ENCODE data around the gene SERF2. TPM values are rescaled to one million over a fixed set of nuclear protein-coding genes. Genes with fewer than 3 reads are reported as not detected.

SERF2 gene
- 1,432 and 2,009 TPM in 2 replicates for total RNA-seq

DNA sequence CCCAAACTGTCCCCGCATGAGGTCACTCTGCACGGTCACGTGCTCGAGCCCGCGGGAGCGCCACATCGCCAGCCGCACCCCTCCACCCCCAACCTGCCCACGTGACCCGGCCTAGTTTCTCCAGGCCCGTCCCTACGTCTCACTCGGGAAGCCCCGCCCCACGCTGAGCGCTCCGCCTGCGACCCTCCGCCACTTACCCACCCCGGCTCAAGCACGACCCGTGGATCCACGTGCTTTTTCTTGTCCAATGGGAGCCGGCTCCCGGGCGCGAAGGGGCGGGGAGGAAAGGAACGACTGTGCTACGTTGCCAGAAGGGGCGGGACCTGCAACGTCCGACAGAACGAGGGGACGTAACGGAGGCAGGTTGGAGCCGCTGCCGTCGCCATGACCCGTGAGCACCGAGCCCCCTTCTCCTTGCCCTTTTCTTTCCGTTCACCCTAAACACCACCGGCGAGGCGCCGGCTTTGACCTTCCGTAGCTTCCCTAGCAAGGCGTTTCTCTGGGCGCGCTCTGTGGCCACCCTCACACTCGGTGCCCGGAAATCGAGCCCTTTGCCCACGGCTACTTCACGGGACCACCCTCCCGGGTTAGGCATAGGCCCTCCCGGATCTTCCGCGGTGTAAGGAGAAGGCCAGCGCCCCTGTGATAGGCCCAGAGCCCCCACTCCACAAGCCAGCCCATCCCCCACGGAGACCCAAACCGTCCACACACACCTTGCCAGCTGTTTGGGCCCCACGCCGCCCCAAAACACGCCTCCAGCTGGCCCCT, at the start of gene SERF2:
TSS of gene SERF2 (plus strand) at position 328 of the 768 bp plus-strand sequence. CDS start at position 385, 57 bp downstream.

DNA sequence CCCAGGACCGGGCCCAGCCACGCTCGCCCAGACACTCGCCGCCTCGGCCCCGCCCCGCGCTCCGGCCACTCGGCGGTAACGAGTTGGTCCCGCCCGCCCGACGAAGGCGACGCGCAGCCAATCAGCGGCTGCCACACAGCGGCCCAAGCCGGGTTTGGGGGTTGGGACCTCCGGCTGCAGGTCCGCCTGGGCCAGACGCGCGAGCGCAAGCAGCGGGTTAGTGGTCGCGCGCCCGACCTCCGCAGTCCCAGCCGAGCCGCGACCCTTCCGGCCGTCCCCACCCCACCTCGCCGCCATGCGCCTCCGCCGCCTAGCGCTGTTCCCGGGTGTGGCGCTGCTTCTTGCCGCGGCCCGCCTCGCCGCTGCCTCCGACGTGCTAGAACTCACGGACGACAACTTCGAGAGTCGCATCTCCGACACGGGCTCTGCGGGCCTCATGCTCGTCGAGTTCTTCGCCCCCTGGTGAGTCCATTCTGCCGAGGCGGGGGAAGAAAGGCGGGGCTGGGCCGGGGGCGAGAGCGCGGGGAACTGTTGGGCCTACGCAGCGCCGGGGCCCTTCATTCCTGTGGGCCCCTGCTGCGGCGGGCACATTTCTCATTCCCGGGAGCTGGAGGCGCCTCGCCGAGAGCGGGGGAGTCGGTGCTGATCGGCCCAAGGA, 45.7 kb upstream of the SERF2 start, which contains the start of gene PDIA3:
TSS of gene PDIA3 (plus strand) at position 194 of the 658 bp plus-strand sequence. CDS start at position 296, 102 bp downstream.

DNA sequence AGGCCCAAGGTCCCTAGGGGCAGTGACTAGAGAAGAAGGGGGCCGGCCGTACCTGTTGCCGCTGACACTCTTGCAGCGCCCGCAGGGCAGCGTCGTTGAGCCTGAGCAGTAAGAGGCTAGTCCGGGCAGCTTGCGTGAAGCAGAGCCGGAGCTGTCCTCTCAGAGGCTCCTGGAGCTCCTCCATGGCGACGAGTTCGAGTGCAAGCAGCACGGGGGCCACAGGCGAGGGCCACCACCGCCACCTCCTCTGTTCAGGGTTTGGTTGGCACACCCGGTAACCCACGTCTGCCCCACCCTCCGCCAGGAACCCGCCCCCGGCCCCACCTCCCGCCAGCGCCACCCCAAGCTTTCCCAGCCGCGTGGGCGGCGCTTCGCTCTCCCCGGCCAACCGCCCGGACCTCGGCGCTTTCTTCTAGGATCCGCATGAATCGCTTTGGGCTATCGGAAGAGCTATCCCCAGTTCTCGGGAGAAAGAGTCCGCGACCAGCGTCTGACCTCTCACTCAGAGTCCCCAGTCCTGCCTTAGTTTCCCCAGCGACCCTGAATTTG, 15.3 kb upstream of the SERF2 start, which contains the start of gene ELL3:
TSS of gene ELL3 (minus strand) at position 249 of the 549 bp plus-strand sequence. CDS start at position 184, 65 bp downstream.

DNA sequence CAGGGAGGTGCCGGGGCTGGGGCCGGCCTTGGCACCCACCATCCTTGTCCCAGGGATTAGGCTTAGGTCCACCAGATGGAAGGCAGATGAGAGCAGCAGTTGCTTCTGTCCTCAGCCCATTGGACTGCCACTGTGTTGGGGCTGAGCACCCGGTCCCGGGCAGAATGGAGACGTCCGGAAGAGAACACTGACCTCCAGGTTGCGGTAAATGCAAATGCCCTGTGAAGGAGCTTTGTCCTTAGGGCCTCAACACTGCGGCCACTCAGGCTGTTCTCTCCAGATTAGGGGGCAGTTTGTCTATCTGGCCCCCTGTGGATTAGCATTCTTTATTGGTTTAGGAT, 7.8 kb downstream of the SERF2 start, which contains the start of gene SERINC4:
TSS of gene SERINC4 (minus strand) at position 276 of the 341 bp plus-strand sequence. CDS start at position 42, 234 bp downstream.

DNA sequence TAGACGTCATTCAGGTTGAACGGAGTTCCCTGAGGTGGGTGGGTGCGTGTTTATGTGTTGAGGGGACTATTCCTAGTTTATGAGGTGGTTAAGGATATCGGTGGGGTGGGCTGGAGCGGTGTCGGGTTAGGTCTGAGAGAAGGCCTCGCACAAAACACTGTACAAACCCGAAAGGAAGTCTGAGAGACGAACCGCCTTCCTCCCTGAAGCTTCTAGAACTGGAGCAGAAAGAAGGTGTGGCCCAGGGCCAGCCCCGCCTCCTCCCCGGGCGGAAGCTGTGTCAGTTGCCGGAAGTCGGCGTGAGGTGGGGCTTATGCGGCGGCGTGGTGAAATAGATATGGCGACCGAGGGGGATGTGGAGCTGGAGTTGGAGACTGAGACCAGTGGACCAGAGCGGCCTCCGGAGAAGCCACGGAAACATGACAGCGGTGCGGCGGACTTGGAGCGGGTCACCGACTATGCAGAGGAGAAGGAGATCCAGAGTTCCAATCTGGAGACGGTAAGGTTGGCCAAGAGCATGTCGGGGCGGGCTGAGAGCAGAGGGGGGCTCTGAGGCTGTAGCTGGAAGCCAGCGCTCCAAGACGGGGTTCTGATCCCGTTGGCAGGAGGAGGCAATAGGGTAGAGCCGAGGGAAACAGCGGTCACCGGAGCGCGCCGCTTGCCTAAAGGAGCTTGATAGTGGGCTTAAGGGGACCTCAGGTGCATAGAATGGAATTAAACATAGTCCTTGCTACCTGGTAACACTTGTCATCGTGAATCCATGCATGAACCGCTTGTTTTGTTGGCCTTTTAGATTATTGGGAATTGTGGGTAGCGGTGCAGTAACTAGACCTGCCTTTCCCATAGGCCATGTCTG, 8.4 kb downstream of the SERF2 start, which contains the start of gene HYPK:
TSS of gene HYPK (plus strand) at position 314 of the 856 bp plus-strand sequence. CDS start at position 338, 24 bp downstream.

DNA sequence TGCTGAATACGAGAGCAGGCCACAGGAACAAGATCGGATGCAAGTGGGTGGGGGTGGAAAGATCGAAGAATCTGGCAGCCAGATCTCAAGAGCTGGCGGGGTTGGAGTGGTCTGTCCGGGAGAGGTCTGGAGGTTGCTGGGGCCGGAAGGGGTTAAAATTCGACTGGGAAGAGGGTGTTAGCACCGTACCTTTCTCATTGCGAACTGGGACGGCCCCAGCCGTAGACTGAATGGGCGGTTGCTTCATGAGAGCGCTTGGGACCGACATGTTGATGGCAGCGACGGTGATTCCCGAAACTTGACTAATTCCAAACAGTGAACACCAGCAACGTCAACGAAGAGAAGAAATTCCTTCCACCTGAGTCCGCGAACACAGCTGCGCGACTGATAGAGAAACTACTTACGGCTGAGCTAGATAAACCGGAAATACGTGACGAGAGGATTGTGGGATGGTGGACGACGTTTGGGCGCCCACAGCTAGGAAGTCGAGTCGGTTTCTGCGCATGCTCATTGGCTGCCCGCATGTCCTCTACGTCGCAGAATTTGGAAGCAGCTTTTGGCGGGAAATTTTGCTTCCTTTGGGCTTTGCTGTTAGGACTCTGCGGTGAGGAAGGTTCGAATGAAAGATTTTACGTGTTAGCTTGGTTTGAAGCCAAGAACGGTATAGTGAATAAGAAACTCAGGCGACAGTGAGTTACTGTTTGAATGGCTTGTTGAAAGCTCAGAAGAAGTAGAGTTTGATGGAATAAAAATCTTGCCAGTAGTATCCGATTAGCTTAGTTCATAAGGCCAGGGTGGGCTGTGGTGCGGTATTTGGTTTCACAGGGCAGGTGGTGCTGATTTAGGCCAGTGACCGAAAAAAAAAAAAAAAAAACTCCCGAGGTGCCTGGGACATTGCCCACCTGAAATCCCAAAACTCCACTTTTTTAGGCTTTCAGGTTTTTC, 32.5 kb downstream of the SERF2 start, which contains the start of gene MFAP1:
TSS of gene MFAP1 (minus strand) at position 389 of the 945 bp plus-strand sequence. CDS start at position 268, 121 bp downstream.

DNA sequence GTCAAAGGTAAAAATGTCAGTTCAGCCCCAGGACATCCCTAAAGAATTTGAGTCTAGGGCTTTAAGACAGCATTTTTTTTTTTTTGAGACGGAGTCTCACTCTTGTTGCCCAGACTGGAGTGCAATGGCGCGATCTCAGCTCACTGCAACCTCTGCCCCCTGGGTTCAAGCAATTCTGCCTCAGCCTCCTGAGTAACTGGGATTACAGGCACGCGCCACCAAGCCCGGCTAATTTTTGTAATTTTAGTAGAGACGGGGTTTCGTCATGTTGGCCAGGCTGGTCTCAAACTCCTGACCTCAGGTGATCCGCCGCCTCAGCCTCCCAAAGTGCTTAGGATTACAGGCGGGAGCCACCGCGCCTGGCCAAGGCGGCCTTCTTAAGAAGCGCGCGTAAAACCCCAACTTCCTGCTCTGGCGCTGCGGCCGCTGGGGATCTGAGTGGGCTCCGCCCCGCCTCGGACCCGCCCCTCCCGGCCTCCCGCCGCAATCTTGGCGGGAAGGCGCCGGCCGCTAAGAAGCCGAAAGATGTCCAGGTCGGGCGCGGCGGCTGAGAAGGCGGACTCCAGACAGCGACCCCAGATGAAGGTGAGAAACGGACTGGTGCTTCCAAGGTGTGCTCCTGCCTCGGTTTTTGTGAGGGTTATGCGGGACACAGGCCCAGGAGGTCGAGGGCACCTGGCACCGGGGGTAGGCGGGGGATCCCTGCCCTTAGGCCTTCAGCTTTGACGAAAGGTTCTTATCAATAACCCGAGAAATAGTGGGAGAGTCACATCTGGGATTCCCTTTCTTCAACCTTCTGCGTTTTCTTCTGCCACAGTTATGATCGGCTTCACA, 34.6 kb downstream of the SERF2 start, which contains the start of gene WDR76:
TSS of gene WDR76 (plus strand) at position 495 of the 834 bp plus-strand sequence. CDS start at position 526, 31 bp downstream.

Other genes with a start within 250 kb of the SERF2 start
- 9.6 and 18.1 TPM in 2 replicates for gene PPIP5K1, start 202.1 kb upstream of the SERF2 start, total RNA-seq
- gene CKMT1B, start 198.3 kb upstream of the SERF2 start, total RNA-seq, result not detected in 2 replicates
- gene STRC, start 173.5 kb upstream of the SERF2 start, total RNA-seq, result not detected in 2 replicates
- gene CATSPER2, start 143.5 kb upstream of the SERF2 start, total RNA-seq, result under 0.01 TPM in 1 of 2 replicates, not detected in the other
- gene CKMT1A, start 98.5 kb upstream of the SERF2 start, total RNA-seq, result not detected in 2 replicates
- gene PDIA3, start 45.9 kb upstream of the SERF2 start, total RNA-seq, result 411 and 442 TPM in 2 replicates
- 1.3 and 1.6 TPM in 2 replicates for gene ELL3, start 15.4 kb upstream of the SERF2 start, total RNA-seq
- gene SERINC4, start 7.9 kb downstream of the SERF2 start, total RNA-seq, result not detected in 2 replicates
- gene HYPK, start 8.3 kb downstream of the SERF2 start, total RNA-seq, result 7.8 and 17.5 TPM in 2 replicates
- 14.4 and 23.0 TPM in 2 replicates for gene MFAP1, start 32.4 kb downstream of the SERF2 start, total RNA-seq
- 3.4 and 4.7 TPM in 2 replicates for gene WDR76, start 34.7 kb downstream of the SERF2 start, total RNA-seq

Measured in cardiac atrium fibroblast (primary cell).